ENCODE measurements around the gene ABCB4.

Gene ABCB4

DNA sequence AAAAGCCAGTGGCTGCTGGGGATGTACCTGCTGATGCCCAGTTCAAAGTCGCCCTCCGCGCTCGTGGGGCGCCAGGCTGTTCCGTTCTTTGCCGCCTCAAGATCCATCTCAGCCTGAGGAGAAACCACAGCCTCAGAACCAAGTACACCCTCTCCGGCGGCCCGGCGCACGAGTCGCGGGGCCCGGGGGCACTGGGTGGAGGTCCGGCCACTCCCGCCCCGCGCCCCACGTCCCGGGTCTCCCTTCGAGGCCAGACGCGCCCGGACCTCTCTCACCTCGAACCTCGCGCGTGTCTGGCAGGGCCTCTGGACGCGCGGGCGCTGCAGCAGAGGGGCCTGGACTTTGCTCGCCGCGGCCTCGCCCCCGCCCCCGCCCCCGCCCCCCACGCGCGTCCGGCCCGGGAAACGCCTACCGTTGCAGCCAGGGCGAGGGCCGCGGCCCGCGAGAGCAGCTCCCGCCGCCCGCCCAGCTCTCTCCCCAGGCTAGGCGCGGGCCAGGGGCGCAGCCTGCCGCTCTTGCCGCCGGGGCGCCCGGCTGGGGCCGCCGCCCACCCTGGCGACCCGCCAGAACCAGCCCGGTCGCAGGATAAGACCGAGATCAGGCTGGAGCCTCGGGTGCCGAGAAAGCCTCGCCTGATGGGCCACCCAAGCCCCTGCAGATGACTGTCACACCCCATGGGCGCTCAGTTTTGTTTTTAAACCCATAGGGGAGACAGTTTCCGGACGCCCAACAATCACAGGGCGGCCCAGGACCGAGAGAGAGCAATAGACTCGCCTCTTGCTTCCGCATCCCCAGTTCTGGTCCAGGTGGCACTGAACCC lies at the start of gene ABCB4:
Gene ABCB4 (minus strand): TSS at position 322 of the 820 bp plus-strand sequence. CDS start 215 bp downstream, at position 107.
- peak in 2 of 3 experiments; percentile 27 to 29 for DNase-seq

DNA sequence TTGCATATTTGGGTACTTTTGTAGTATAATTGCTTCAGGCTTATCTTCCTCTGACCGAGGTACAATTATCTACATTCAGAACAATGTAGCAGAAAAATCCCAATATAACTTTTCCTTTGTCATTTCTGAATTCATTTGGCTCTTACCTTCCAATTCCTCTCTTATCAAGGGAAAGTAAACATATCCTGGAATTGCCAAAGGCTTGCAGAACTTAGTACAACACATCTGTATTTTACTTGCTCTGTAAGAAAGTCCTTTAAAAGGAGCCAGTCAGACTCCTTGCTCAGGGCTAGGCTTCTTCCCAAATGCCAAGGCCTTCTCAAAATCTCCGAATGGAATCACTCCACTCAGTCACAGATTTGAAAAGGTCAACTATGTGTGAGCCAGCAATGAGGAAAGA lies 43.3 kb upstream of the ABCB4 start:
- DNase-seq = no peak

DNA sequence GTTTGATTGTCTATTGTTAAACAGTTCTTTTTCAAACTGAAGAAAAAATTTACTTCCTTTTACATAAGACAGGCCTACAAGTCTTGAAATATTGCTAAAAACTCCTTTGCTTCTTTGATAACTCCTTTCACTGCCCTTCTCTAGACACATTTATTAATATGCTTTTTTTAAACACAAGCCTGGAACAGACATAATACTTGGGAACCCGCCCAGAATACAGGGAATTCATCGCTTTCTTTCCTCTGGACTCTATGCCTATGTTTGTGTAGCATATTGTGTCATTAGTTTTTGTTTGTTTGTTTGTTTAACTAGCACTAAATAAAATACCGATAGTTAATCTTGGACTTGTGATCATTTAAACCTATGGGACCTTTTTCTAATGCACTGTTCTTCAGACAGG lies 42.4 kb upstream of the ABCB4 start:
- no peak for DNase-seq

DNA sequence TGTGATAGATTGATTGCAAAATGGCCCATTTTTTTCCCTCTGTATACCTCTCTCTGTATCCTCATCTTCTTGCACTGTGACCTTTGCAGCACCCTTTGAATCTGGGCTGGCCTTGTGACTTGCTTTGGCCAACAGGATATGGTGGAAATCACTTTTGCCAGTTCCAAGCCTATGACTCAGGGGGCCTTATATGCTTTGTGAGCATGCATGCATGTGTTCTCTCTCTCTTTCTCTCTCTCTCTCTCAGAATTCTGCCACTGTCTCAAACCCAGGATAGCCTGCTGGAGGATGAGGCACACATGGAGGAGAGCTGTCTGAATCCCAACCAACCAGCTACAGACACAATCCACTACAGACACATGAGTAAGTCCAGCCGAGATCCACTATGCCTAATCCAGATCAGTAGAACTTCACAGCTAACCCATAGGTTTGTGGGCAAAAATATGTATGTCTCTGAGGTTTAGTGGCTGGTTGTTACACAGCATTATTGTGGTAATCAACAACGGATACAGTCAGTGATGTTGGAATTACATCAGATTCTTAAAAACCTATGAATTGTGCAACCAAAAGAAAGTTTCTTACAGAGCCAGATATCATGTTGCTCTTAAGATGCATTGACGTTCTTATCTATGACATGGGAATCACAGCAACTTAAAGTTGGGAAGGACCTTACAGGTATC lies 41.8 kb upstream of the ABCB4 start:
- DNase-seq = no peak

DNA sequence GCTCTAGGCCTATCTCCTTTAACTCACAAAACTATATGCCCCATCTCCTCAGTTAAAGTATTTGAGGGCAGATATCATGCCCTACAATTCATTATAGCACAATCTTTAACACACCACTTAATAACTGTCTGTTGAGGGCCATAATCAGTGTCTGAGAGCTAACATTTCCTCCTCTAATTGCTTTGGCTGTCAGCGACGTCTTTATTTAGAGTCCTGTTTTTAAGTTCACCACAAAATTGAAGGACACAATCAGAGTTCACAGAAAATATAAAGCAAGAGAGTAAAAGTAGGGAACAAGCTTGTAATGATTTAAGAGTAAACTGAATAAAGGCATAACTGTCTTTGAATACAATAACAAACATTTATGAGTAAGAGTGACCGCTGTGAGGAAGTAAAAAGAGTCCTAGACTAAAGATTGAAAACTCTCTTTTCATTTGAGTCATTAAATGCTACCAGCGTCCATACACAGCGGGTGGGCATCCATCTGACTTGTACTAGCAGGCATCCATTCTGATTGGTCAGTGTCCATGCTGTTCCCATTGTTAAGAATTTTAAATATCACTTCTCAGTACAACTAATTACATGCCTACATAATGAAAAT lies 38.4 kb upstream of the ABCB4 start:
- peak in 2 of 3 experiments; percentile 48 to 88 for DNase-seq

DNA sequence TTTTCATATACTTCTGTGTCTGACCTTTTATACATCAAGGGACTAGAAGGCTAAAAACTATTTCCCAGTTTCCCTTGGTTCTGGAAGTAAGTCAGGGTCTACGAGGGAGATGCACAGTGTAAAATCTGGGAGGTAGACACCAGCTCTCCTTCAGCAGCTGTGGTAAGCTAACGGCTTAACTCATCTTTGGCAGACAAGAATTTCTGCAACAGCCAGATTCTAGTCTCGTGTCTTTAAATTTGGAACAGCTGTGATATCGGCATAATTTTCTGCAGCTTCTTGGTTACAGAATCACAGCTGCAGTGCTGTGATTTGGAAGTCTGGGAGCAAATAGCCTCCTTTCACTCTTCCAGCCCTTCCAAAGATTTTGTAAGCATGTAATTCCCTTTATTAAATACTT lies 37.4 kb upstream of the ABCB4 start:
- no peak for DNase-seq

DNA sequence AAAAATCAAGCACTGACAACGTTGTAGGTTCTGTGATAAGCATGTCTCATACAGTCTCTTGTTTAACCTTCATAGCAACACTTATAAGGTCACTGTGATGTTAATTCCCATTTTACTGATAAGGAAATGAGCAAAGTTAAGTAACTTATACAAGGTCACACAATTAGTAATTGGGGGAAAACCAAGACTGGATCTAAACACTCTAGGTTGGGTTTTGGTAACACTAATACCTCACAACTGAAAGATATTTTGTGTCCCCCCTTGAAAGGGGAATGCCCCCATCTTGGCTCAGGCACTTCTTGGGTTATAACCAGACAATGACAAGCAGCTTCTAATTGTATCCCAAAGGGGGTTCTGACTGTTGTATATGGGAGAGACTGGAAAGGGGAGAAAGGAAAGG lies 36.0 kb upstream of the ABCB4 start:
- DNase-seq = peak in 1 of 3 experiments; percentile 37

DNA sequence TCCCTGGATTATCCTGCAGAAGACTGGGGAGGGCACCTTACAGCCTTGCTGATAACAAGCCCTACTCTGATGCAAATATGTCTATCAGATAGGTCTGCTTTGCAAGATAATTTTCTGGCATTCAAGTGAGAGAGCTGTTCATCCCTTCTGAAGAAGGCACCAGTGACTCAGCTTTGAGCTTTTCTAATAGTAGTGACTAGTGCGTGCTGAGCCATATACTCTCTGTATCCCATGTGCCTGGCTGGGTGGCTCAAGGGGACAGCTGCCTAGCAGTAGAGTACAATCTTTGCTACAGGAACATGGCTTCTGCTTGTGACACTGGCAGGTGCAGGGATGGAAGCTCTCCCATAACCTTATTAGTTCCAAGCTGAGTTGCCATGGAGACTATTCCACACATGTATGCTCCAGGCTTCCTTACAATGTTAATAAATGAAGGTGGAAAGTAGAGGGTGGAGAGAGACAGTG lies 35.0 kb upstream of the ABCB4 start:
- peak; percentile 29 to 93 (median 76) for DNase-seq

DNA sequence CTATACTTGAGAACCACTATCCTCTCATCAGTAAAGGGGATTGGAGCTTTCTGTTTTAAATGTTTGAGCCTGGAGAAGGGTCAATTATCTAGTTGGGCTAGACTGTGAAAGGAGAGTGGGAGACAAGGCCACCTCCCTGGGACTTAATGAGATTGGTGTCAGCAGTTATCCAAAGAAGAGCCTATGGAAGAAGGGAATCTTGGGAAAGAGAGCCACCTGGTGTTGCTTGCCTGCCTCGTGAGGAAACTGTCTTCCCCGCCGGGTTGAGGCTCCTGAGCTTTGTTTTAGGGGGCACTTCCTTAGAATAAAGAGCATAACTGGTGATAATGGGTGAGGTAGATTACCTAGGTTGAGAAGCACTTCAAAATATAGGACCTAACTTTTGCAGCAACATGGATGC lies 32.0 kb upstream of the ABCB4 start:
- peak in 1 of 3 experiments; percentile 40 for DNase-seq

DNA sequence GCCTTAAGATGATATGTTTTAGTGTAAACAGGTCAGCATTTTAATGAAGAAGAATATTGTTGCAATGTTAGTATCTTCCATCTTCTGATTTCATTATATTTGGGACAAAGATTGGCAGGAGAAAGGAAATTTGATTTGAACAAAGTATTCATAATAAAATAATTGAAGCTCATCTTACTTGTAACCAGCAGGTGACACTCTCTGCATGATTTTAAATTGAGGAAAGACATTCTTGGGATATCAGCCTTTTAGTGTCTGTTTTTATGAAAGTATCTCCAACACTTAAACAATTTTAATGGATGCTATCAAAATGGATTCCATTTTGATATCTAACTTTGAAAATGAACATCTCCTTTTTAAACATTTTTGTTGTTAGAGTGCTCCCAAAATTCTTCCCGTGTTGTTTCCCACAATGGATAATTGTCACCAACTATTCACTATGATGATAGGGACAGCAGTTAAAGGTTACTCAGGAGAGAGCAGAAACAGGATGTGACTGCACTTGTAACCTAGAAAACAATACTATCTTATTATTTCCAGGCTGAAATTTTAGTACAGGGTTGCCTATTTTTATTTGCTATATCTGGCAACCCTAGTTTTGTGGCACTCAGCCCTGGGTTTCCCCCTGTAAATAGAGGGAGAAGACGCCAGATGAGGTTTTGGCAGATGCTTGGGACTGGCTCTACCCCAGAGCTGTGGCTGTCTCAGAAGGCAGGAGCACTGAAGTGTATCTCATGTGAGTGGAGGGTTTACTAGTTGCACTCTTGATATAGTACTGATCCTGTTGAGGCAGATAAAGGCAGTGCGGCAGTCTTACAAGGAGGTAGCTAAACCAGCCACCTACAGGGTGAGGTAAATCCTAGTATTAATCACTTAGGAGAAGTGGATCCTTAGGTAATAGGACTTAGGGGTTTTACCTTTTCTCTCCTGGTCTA lies 31.0 kb upstream of the ABCB4 start:
- DNase-seq = peak in 2 of 3 experiments; percentile 9 to 67

DNA sequence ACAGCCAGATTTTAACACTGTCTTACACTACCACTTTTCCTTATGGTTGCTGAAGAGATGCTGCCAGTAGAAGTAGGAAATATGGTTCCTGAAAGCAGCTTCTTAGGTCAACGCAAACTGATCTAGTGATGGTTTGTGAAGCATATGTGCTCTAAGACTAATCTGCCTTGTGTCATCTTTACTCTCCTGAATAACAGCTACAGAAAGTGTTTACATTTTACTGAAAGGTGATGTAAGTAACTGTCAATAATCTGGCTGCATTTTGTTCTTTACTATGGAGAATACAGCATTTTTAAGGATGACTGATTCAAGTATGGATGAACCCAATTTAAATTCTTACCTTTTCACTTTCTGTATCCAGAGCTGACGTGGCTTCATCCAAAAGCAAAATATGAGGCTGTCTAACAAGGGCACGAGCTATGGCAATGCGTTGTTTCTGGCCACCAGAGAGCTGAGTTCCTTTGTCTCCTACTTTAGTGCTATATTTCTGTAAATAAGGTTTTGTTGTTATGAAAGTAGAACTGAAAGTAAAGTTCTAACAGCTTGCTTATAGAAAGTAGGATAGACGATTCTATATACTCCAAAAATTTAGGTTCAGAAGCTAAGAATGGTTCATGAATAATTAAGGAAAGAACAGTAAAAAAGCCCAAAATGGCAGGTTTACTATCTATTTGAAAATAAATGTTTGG lies 30.2 kb upstream of the ABCB4 start:
- no peak for DNase-seq

DNA sequence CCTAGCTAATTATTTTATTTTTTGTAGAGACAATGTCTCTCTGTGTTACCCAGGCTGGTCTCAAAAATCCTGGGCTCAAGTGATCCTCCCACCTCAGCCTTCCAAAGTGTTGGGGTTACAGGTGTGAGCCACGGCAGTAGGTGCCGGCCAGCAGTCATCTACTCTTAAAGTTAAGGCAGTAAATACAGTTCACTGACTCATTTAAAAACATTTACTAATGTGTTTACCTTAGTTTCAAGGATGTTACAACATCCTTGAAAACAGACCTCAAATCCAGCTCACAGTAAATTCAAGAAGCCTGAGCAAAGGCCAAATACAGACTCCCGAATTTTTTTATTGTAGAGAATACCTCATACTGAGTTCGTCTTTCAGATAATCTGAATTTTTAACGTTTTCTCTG lies 29.6 kb upstream of the ABCB4 start:
- DNase-seq = no peak

DNA sequence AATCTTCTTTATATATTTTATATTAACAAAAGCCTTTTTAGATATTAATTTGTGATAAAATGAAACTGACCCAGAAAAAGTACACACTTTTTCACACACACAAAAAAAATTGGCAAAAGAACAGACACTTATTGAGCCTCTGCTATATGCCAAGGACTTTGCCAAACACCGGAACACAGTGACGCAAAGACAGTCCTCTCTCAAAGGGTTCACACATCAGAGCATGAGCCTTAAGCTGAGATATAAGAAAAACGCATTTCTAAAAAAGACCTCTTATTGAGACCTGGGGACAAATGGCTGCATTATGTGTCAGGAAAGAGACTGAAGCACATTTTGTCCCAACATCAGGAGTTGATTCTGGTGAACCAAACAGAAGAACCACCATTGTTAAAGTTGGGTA lies 24.0 kb upstream of the ABCB4 start:
- no peak for DNase-seq

DNA sequence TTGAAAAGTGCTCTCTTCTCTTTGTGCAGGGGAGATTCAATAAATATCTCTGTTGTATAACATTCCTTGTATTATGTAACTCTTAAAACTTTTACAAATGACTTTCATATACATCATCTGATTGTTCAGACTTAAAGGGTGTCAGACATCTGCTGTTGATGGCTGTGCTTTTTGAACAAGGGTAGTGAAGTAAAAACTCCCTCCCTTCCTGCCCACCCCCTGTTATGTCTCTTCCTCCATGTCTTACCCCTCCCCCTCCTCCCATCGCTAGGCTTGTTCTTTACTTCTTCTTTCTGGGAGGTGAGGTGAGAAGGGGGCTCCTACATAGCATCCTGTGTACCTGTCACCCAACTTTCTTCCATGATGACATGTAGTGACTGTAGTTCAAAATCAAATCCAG lies 23.4 kb upstream of the ABCB4 start:
- no peak for DNase-seq

DNA sequence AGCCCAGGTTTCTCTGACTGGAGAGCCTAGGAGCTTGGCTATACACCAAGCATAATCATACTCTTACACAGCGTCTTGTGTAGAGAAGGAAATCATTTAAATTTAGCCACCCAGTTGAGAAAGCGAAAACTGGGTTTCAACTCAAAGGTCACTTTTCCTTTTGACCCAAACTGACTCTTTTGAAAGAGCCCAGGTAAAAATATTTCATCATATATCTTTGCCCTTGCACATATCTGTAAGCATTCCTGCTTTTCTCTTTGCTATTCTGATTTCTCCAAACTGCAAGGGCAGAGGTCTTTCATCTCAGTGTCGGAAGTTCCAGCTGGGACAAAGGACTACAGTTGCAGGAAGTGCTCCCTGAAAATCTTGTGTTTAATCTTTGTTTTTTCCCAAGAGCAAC lies 22.0 kb upstream of the ABCB4 start:
- DNase-seq = no peak

DNA sequence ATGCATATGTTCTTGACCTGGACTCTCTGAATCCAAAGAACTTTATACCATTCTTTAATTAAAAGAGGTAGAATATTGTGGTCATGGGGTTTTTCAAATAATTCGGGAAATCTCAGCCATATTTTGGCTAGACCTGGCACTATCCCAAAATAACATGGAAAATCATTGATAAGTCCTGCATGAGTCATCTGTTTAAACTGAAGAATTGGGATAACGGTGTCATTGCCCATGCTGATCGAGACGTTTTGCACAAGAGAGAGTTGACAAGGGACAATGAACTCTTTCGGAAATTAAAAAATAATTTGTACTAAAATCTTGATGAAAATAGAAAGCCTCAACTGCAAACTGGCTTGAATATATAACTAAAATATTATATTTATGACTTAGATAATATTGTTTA lies 19.9 kb upstream of the ABCB4 start:
- no peak for DNase-seq

DNA sequence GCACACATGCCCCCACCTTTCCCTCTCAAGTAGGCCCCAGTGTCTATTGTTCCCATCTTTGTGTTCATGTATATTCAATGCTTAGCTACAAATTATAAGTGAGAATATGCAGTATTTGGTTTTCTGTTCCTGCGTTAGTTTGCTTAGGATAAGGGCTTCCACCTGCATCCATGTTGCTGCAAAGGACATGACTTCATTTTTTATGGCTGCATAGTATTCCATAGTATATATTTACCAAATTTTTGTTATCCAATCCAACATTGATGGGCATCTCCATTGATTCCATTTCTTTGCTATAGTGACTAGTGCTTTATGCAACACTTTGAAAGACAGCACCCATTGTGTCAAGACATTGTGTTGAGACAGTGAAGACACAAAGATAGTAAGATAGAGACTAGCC lies 19.0 kb upstream of the ABCB4 start:
- DNase-seq = no peak

DNA sequence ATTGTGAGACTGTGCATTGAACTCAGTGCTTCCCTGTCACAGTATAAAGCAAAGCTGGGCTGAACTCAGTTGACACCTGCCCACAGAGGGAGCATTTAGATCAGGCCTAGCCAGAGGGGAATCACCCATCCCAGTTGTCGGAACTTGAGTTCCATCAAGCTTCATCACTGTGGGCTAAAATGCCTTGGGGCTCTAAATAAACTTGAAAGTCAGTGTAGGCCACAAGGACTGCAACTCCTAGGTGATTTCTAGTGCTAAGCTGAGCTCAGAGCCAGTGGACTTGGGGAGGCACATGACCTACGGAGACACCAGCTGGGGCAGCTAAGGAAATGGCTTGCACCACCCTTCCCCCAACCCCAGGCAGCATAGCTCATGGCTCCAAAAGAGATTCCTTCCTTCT lies 7.7 kb upstream of the ABCB4 start:
- DNase-seq = no peak

DNA sequence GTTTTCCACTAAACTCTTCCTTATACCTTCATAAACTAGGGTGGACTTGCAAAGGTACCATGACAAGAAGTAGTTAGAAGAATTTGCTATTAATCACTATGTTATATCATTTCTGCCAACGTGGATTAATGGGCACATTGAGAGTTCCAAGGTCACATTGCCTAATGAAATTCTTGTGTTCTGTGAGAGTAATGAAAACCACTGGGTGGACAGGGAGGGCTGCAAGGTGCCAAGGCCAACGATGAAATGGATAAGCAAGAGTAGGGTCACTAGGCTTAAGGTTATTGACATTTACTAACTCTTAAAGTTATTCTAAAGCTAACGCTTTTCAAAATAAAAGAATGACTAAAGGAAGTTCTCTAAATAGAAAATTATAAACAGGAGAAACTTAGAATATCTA lies 6.6 kb upstream of the ABCB4 start:
- no peak for DNase-seq

DNA sequence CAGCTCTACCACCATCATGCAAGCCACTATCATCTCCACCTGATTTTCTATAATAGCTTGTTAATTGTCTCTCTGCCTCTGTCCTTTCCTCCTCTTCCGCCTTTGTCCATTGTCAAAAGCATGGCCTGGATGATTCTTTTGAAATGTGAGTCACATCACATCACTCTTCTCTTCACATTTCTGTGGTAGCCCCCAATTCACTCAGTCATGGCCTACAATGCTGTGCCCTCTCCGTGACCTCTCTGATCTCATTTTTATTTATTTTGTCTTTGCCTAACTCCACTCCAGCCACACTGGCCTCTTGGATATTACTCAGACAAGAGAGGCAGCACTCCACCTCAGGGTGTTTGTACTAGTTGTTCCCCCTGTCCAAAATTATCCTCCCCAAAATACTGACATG lies 4.9 kb upstream of the ABCB4 start:
- DNase-seq = no peak

DNA sequence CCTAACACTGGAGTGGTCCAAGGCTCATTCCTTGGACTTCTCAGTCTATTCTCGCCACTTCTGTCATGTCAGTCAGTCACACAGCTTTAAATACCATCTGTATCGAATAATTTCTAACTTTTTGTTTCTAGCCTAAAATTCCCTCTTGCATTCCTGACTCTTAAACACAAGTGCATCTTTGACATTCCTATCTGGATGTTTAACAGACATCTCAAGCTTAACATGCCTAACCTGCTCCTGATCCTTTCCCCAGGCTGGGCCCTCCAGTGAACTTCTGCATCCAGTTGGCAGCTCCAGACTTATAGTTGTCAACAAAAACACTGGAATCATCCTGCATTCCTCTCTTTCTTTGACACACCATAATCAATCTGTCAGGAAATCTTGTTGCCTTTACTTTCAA lies 4.5 kb upstream of the ABCB4 start:
- no peak for DNase-seq

DNA sequence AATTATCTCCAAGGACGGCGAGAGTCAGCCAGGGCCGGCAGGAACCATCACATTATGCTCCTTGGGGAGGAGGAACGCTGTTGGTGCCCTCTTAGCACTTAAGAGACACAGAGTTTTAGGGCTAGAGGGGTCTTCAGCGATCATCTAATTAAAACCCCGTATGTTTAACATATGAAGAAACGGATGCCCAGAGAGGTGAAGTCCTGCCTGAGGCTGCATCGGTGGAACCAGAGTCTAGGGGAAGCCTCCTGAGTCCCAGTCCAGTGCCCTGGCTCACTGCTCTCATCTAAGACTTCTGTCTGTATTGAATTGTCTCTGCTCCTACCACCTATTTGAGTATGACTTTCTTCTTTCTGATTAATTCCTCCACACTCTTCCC lies 688 bp upstream of the ABCB4 start:
- DNase-seq = no peak

All from NCI-H1417 (cell line).